HG02678 (cell line): Measurements from ENCODE around the gene LAMC2.
A peak's percentile ranks its signal among the peaks of the same experiment; 100 is the strongest.

ENCODE experiments used
- ATAC-seq: cut with Tn5 transposase; IDR thresholded peaks from one replicate; pipeline ENCODE4 v1.9.1; 2021; ENCODE audit warnings: mild to moderate bottlenecking, moderate library complexity; ENCODE audit not compliant: unreplicated experiment

LAMC2 gene

GRCh38 chr1:183167676-183168075, 18.4 kb upstream of the LAMC2 start:
- ATAC-seq = no peak

- no peak for ATAC-seq
Measured at GRCh38 chr1:183168308-183168707, 17.8 kb upstream of the LAMC2 start.

- ATAC-seq = no peak
Measured at GRCh38 chr1:183173828-183174227, 12.2 kb upstream of the LAMC2 start.

GRCh38 chr1:183175631-183176030, 10.4 kb upstream of the LAMC2 start:
- no peak for ATAC-seq

GRCh38 chr1:183178545-183178944, 7.5 kb upstream of the LAMC2 start:
- no peak for ATAC-seq

- ATAC-seq = no peak
Measured at GRCh38 chr1:183179033-183179432, 7.0 kb upstream of the LAMC2 start.

- ATAC-seq = no peak
Measured at GRCh38 chr1:183180218-183180617, 5.8 kb upstream of the LAMC2 start.

- peak; percentile 78 for ATAC-seq
Measured at GRCh38 chr1:183180634-183181056, 5.4 kb upstream of the LAMC2 start.

- ATAC-seq = no peak
Measured at GRCh38 chr1:183186841-183187240, 777 bp downstream of the LAMC2 start.

- no peak for ATAC-seq
Measured at GRCh38 chr1:183188240-183188639, 2.2 kb downstream of the LAMC2 start.

GRCh38 chr1:183191833-183192232, 5.8 kb downstream of the LAMC2 start:
- ATAC-seq = no peak

- ATAC-seq = no peak
Measured at GRCh38 chr1:183193963-183194525, 8.0 kb downstream of the LAMC2 start.

GRCh38 chr1:183194527-183195141, 8.6 kb downstream of the LAMC2 start:
- peak; percentile 96 for ATAC-seq

GRCh38 chr1:183195142-183195574, 9.1 kb downstream of the LAMC2 start:
- ATAC-seq = peak; percentile 38

- ATAC-seq = no peak
Measured at GRCh38 chr1:183197762-183198161, 11.7 kb downstream of the LAMC2 start.

- no peak for ATAC-seq
Measured at GRCh38 chr1:183198463-183198862, 12.4 kb downstream of the LAMC2 start.

GRCh38 chr1:183199304-183199703, 13.2 kb downstream of the LAMC2 start:
- no peak for ATAC-seq

GRCh38 chr1:183200451-183200850, 14.4 kb downstream of the LAMC2 start:
- no peak for ATAC-seq

- ATAC-seq = no peak
Measured at GRCh38 chr1:183203094-183203493, 17.0 kb downstream of the LAMC2 start.

GRCh38 chr1:183205196-183205781, 19.2 kb downstream of the LAMC2 start:
- no peak for ATAC-seq

GRCh38 chr1:183206538-183207122, 20.6 kb downstream of the LAMC2 start:
- ATAC-seq = no peak

GRCh38 chr1:183209533-183210158, 23.6 kb downstream of the LAMC2 start:
- ATAC-seq = no peak
